GM18861 (cell line): ENCODE measurements around the gene ATOSA.

Experiments
- ATAC-seq: cut with Tn5 transposase; IDR thresholded peaks from one replicate; pipeline ENCODE4 v1.9.1; 2021; ENCODE audit not compliant: unreplicated experiment

Gene ATOSA

DNA sequence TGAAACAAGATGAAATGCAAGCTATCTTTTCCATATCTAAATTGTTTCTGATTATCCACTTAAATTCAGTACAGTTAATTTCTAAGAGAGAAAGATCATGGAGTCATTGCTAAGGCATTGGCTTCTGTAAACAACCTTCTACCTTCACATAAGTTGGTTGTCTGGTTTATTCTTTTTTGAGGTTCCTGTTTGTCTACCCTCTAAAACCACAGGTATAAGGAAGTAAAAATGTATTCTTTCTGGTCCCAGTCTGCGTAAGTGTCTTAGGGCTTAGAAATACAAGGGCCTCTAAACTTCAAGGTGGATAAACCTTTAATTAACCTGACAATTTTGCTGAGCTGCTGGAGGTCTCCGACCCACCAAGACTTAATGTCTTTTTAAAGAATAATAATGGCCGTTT is 3.6 kb upstream of the ATOSA start:
- ATAC-seq, result peak; percentile 21

DNA sequence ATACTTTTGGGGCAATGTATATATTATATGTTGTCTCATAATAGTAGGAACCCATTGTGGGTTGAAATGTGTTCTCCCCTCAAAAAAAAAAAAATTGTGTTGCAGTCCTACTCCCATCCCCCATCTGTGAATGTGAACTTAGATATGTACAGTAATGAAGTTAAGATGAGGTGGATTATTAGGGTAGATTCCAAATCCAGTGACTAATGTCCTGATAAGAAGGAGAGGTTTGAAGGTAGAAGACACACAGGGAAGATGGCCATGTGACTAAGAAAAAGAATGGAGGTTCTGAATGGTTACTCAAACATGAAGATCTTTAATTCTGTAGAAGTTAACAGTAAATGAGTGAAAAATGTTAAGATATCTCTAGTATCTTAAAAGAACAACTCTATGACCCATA is 3.0 kb upstream of the ATOSA start:
- ATAC-seq, result no peak

DNA sequence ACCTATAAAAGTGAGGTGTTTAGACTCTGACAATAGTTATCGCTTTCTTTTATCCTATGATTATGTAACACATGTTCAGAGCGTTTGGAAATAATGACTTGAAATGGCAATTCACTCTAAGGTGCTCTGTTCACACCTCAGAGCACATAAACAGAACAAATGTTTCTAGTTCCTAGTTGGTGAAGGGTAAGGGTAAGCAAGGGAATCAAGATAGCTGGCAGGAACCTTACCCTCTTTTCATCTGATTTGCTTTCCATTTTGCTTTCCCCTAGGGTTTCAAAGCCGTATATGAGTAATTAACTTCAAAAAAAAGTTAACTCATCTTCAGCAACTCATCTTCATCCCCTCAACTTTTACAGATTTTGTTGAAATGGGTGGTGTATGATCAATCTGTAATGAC is 2.3 kb upstream of the ATOSA start:
- ATAC-seq, result no peak

DNA sequence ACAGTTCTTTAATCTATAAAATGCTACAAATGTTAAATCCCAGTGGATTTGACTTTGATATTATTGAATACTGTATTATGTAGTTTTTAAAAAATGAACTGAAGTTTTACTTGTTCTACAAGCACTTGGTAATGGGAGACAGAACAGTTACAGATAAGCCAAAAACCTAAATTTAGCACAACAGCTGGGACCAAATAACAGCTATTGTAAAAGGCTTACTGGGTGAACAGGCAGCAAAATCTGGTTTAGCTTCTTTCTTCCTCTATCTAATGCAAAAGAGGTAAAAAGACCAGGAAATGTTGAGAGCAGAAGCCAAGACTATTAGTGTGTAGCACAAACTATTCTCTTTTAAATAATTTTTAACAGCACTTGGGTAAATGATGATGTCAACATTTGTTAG is 1.6 kb upstream of the ATOSA start:
- ATAC-seq, result peak; percentile 27

DNA sequence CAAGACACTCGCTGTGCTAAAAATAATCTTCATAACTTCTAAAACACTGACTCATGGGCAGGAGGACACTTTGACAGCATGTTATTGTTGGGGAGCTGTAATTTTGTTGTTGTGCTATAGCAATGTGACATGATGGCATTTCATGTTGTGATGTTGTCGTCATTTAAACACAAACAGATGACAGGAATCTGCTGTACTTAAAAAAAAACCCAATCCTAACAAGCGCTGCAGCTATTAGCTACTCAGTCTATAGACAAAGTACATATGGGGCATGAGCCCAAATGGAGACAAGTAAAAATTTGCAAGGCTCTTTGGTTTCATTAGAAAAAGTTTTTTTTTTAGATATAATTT is 828 bp upstream of the ATOSA start:
- ATAC-seq, result no peak

DNA sequence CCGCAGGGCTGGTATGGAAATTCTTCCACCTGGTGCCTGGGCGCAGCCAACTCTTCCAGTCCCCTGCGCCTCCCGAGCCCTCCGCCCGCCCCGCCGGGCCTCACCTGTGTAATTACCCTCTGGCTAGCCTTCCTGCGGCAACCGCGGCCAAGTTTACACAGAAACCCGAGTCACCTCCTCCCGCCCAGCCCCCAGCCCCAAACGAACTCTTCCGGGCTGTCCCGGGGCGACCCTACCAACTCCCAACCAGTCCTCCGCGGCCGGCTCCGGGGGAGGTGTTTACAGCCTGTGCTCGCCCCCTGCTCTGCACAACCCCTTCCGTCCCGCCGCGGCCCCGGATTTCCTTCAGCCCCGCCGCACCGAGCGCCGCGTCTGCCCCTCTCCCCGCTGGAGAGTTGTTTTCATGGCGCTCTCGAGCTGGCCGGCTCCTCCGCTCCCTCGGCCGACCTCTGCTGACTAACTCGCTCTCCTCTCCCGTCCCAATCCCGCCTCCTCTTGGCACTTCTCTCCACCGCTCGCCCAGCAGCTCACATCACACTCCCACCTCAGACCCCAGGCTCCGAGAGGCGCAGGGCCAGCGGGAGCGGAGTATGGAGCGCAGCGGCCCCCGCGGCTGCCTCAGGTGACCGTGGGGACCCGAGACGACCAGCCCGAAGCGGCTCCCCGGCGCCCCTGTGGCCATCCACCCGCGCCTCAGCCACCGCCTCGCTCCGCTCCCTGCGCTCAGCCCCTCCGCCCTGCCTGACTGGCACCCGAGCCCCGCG is 538 bp downstream of the ATOSA start:
- no peak for ATAC-seq

DNA sequence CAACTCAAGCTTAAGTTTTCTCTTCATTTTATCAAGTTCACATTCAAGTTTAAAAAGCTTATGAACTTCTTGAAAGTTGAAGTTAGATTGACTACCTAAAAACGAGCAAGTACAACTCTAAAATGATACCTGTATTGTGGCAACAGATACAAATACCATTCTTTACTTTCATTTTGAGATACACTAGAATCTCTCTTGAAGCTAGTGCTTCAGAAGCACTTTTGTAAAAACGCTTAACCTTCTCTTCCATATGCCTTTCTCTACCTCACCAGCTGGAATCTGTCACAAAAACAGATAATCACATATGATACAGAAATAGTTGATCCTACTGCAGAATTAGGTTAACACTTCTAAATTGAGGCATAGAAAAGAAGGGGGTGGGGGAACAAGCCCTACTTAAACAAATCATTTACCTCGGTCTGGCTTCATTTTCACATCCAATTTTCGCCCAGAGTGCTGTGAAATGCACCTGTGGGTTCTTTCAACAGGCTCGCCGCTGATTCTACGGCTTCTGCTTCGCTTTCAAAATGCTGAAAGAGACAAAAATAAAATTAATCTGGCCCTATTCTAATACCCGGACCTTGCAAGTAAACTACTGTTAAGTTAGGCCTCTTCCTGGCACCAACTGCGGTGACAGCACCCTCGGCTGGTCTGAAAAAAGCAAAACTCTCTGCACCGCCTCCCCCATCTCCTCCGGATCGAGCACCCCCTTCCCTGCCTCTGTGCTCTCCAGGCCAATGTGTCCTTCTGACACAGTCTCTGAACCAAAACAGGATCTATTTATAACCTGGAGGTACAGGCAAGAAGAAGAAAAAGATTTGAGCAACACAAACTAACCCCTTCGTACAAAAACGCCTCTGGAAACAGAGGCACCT is 1.4 kb downstream of the ATOSA start:
- no peak for ATAC-seq

DNA sequence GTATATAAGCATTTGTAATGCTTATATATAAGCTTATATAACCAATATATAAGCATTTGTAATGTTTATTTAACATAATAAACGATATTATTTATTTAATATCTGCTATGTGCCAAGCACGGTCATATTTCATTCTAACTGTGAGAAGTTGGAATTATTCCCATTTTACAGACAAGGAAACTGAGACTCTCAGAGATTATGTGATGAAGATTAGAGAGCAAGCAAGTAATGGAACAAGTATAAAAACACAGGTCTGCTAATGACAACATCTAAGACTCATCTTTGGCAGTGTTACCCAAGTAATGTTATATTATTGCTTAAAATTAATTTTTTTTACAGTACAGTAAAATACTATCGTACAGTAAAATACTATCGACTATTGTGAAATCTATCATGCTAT is 4.4 kb downstream of the ATOSA start:
- ATAC-seq, result no peak

DNA sequence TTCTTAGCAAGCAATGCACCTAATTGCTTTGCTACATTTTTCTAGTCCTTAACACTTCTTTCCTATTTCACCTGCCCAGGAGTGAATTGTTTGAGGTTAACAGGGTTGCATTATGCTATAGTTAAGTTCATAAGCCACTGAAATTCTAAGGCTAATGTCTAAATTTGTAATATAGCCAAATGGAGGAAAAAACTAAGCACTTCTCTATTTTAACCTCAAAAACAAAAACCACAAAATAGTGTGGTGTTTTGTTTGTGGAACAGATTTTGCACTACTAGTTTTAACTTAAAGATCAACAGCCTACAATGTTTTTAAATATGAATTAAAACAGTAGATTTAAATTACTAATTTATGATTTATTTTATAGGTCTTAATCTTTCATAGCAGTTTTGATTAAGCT is 5.5 kb downstream of the ATOSA start:
- ATAC-seq, result no peak

DNA sequence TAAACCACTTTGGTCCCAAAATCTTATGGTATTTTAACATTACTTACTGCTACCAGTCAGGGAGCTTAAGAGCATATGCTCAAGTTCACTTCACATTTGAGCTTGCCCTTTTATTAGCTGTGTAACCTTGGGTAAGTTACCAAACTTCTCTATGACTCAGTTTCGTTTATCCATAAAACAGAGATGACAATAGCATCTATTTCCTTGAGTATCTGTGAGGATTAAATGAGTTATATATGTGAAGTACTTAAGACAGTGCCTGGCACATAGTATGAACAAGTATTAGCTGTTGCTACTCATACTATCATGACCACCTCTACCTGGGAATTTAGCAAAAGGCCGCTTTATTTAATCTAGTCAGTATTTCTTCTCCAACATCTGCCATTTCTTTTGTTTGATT is 5.9 kb downstream of the ATOSA start:
- ATAC-seq, result no peak

DNA sequence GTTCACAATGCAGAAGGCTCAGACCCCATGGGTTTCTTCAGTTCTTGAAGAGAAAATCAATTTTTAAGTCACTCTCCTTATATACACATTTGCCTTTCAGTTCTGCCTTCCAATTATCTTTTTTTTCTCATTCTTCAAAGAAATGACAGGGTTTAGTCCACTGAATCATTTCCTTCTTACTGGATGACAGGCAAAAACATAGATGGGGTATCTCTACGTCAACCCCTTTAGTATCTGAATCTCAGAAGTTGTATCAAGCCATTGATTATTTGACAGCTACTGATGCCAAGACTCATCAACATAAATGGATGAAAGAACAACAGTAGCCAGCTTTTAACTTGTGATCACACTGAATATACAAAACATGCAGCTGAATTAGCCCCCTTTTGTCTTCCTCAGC is 6.5 kb downstream of the ATOSA start:
- ATAC-seq, result no peak

DNA sequence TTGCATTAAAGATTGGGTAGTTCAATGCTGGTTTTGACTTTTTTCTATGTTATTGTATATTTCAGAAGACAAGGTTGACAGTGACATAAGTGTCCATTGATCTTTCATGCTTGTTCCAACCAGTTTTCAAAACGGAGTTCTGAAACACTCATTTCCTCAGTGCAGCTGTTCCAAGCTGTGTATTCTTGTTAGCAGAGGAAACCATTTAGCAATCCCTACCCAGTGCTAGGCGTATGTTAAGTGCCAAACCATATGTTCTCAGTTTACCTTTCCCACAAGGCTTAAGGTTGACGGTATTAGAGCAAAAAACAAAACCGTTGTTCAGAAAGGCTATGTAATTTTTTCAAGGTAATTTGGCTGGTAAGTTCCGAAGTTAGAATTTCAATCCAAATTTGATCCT is 9.1 kb downstream of the ATOSA start:
- ATAC-seq, result no peak

DNA sequence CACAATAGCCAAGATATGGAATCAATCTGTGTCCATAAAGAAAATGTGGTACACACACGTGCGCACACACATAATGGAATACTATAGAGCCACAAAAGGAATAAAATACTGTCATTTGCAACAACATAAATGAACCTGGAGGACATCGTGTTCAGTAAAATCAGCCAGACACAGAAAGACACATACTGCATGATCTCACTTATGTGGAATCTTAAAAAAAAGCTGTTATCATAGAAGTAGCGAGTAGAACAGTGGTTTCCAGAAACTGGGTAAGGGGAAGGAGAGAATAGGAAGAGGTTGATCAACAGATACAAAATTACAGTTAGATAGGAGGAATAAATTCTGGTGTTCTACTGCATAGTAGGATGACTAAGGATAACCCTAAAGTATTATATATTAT is 11.1 kb downstream of the ATOSA start:
- no peak for ATAC-seq

DNA sequence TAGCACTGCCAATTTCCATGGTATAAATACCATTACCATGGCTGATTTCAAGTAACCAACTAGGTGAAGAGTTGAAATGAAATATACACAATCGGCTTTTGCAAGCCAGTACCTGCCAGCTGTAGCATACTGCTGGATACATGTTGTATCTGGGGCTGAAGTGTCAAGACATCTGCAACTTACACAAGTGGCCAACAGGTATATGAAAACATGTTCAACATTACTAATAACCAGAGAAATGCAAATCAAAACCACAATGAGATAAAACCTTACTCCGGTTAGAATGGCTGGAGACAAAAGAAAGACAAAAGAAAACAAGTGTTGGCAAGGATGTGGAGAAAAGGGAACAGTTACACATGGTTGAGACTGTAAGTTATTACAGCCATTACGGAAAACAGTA is 11.6 kb downstream of the ATOSA start:
- ATAC-seq, result peak; percentile 77

DNA sequence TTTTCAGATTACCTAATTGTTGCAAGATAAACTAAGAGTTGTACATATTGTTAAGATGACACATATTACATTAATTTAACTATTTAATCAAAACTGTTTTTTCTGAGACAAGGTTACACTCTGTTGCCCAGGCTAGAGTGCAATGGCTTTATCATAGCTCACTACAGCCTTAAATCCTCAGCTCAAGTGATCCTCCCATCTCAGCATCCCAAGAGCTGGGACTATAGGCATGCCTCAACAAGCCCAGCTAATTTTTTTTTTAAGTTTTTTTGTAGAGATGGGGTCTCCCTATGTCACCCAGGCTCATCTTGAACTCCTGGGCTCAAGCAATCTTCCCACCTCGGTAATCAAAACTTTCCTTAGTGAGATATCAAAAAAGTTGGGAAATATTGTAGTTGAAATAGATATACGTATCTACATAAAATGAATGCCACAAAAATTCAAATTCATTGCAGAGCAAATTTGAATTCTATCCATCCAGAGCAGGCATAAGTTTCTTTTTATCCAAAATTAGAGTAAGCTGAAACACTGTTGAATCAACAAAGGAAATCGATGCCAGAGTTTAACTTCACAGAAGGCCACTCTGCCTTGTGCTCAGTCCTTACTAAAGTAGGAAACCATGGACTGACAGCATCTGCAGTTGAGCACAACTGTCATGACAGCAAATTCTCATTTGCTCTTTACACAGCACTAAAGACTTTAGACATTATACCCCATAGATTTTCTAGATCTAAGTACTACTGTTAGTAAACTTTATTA is 15.5 kb downstream of the ATOSA start:
- ATAC-seq, result no peak

DNA sequence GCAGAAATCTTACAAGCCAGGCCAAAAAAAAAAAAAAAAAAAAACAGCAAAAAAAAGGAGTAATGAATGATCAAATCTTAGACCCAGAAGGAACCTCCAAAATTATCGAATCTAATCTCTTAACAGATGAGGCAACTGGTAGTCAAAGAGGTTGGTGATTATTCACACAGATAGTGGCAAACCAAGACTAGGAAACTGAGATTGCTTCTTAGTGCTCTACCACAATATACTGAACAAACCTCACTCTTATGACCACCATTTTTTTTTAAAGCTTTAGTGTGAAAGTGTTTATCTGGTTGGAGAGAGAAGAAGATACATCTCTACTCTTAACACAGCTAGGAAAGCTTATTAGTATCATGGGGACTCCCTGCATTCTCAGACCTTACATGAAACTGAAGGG is 17.3 kb downstream of the ATOSA start:
- no peak for ATAC-seq

DNA sequence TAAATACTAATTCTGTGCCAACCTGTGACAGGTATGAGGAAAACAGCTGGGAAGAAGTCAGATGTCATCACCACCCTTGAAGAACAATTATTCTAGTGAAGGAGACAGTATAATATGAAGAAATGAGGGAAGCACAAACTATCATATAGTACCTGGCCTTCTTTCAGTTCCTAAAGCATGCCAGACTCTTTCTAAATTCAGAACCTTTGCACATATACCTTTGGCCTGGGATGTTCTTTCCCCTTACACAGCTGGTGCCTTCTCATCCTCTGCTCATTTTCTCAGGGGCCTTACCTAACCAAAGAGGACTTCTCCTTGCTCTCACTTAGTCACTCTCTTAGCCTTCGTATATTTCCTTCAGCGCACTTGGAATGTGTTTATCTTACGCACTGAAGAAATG is 19.0 kb downstream of the ATOSA start:
- ATAC-seq, result no peak

DNA sequence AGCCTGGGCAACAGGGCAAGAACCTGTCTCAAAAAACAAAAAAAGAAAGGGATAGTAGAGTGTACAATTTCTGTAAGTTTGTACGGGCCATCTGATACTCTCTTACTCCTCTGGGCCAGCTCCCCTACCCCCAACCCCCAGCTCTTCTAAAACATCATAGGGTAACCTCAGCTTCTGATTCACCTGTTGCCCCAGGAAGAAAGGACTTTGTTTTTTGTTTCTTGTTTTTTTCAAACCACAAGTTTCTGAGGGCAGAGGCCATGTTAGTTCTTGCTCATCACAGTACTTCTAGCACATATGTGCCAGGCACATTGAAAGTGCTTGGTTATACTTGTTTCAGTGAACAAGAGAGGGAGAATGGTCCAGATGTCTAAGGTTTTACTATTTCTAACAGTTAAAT is 20.2 kb downstream of the ATOSA start:
- peak; percentile 88 for ATAC-seq

DNA sequence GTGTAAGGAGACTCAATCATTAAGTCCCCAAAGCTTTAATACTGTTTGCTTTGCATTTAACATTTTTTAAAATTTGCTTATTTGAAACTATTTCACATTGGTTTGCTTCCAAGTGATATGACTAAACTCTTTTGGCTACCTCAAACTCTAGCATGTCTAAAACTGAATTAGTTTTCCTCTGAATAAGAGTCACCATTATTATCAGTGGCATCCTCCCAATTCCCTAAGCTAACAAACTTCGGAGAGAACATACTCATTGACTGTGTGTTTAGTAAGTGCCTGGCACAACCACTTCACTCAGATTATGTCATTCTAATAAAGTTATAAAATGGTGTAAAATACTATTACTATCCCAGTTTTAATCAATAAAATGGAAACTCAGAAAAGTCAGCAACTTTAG is 21.9 kb downstream of the ATOSA start:
- no peak for ATAC-seq

DNA sequence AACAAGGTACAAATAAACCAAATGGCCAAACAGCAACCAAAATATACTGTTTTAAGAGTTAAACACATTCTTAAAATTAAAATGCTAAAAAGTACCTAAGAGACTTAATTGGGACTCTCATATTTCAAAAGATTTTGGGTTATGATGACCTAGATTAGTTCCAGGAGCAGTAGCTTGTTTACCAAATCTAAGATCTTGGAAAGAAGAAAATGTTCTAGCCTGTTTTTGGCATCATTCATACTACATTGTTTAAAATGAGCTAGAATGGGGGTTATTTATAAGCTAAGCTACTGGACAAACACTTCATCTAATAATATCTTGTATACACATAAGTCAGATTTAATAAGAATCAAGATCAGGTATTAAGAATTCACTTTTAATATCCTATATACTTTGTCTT is 22.8 kb downstream of the ATOSA start:
- ATAC-seq, result no peak

DNA sequence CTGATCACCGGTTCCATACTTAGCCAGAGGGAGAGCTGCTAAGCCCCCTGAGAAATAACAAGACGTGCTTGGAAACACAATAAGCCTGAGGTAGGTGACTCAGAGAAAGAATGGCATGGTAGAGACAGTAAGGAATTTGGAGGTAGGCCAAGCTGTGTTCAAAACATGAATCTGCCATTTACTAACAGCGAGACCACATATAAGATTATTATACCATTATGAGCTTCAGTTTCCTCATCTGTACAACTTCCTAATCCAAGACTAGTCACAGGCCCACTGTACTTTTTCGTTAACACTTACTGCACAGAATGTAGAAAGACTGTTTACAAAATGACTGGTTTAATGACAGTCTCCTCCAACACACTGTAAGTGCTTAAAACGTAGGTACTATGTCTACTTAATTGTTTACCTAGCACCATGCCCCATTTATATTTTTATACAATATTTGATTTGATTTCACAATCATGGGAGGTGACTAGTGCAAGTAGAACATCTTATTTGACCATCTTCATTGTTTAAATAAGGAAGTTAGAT is 25.7 kb downstream of the ATOSA start:
- ATAC-seq, result no peak

DNA sequence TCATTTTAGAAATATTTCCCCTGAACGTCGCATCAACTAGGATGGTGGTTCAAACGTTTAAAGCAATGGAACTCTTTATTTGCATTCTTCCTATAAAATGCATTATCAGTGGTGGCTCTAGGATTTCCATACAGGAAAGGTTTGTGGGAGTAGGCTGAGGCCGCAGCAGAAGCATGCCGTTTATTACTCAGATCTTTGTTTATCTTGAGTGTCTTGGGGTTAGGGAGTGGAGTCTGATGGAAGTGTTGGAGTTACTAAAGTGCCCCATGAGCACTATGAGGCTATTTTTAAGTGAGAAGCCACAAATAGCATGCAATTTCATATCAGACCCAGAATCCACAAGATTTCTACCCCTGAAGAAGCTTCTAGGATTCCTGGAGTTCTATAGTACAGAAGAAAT is 26.2 kb downstream of the ATOSA start:
- ATAC-seq, result no peak
